ENCODE data around the gene DDX5. TPM values are rescaled to one million over a fixed set of nuclear protein-coding genes. Genes with fewer than 3 reads are reported as not detected.
"Not testable (repeated sequence)": the region's sequence is repeated elsewhere in the genome, so short reads cannot be mapped to it uniquely, and the experiment has no call there.

DDX5 gene
- total and polyA plus RNA-seq, 11 donors: 183 to 521 (median 332) TPM

DNA sequence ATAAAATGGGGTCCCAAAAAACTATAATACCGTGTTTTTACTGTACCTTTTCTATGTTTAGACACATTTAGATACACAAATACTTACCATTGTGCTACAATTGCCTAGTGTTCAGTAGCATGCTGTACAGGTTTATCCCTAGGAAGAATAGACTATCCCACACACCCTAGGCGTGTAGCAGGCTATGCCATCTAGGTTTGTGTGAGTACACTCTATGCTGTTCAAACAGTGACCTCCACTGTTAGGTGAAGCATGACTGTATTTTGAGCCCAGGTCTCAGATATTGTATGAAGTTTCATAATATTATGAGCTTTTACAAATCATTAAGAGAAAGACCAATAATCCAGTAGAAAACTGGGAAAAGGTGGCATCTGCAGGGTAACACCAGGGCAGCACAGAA, 33.5 kb downstream of the DDX5 start:
- H3K4me3 ChIP-seq: no peak overlapping the region
- H3K27ac ChIP-seq: no peak overlapping the region
- H3K36me3 ChIP-seq: peaks cover 0 to 58% (median 4%) of the 10 kb centered on the region in 9 donors
- no peaks in the 10 kb centered on the region for H3K4me1 ChIP-seq
- DNase-seq (no peak), ATAC-seq (no peak)
- intact Hi-C loops (cut with DNase I): loop anchor here in 1 of 10 donors (5.0 kb wide), 1 partner anchor 40 kb away; no protein-coding TSS in a partner anchor
- TF ChIP-seq POLR2A (IDR thresholded peaks at IDR 0.05): no peak
- TF ChIP-seq, protein P1, sequence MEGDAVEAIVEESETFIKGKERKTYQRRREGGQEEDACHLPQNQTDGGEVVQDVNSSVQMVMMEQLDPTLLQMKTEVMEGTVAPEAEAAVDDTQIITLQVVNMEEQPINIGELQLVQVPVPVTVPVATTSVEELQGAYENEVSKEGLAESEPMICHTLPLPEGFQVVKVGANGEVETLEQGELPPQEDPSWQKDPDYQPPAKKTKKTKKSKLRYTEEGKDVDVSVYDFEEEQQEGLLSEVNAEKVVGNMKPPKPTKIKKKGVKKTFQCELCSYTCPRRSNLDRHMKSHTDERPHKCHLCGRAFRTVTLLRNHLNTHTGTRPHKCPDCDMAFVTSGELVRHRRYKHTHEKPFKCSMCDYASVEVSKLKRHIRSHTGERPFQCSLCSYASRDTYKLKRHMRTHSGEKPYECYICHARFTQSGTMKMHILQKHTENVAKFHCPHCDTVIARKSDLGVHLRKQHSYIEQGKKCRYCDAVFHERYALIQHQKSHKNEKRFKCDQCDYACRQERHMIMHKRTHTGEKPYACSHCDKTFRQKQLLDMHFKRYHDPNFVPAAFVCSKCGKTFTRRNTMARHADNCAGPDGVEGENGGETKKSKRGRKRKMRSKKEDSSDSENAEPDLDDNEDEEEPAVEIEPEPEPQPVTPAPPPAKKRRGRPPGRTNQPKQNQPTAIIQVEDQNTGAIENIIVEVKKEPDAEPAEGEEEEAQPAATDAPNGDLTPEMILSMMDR (IDR thresholded peaks at IDR 0.05): no peak
- H3K9me3 ChIP-seq: no peaks in the 10 kb centered on the region
- WGBS, 4 donors: 92 to 96% (median 95%) methylated on average over 2 of the region's 2 CpGs
- no peaks in the 10 kb centered on the region for H3K27me3 ChIP-seq

- no peak overlapping the region for H3K27ac ChIP-seq
- TF ChIP-seq POLR2A (IDR thresholded peaks at IDR 0.05): no peak
- TF ChIP-seq, protein P1 (IDR thresholded peaks at IDR 0.05): no peak
- DNase-seq (no peak), ATAC-seq (no peak)
- H3K27me3 ChIP-seq: no peaks in the 10 kb centered on the region
- no peaks in the 10 kb centered on the region for H3K9me3 ChIP-seq
- no peaks in the 10 kb centered on the region for H3K4me1 ChIP-seq
- intact Hi-C loops (cut with DNase I): loop anchor here in 1 of 10 donors (5.0 kb wide), 1 partner anchor 39 kb away; no protein-coding TSS in a partner anchor
- H3K36me3 ChIP-seq: peaks cover 0 to 59% (median 0%) of the 10 kb centered on the region in 9 donors
- WGBS, 4 donors: 85 to 94% (median 93%) methylated on average over 3 of the region's 3 CpGs
- no peak overlapping the region for H3K4me3 ChIP-seq
These were observed 34.6 kb downstream of the DDX5 start for GRCh38 chr17:64471440-64471839.

GRCh38 chr17:64470625-64471024, 35.5 kb downstream of the DDX5 start:
- Histone ChIP-seq H3K27me3 (no peaks in the 10 kb centered on the region), H3K9me3 (no peaks in the 10 kb centered on the region), H3K4me3 (no peak overlapping the region), H3K4me1 (no peaks in the 10 kb centered on the region), H3K36me3 (peaks cover 0 to 60% (median 0%) of the 10 kb centered on the region in 9 donors), H3K27ac (no peak overlapping the region)
- ATAC-seq (no peak), DNase-seq (no peak)
- intact Hi-C loops (cut with DNase I): loop anchor here in 1 of 10 donors (5.0 kb wide), 1 partner anchor 38 kb away; no protein-coding TSS in a partner anchor
- whole genome bisulfite sequencing, 4 donors: 75 to 88% (median 82%) methylated on average over 4 of the region's 4 CpGs
- no peak for TF ChIP-seq POLR2A (IDR thresholded peaks at IDR 0.05)
- TF ChIP-seq, protein P1 (IDR thresholded peaks at IDR 0.05): no peak

DNA sequence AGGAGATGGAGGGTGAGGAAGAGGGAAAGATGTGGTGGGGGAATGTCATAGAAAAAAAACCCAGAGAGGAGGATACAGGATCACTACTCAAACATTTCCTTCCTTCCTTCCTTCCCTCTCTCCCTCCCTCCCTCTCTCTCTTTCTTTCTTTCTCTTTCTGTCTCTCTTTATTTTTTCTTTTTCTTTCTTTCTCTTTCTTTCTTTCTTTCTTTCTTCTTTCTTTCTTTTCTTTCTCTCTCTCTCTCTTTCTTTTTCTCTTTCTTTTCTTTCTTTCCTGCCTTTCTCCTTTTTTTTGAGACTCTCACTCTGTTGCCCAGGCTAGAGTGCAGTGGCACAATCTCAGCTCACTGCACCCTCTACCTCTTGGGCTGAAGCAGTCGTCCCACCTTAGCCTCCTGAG, 39.3 kb downstream of the DDX5 start:
- ATAC-seq; H3K9me3 ChIP-seq; DNase-seq; H3K4me3 ChIP-seq; H3K4me1 ChIP-seq; intact Hi-C loops (cut with DNase I); H3K27me3 ChIP-seq; H3K27ac ChIP-seq: not testable (repeated sequence)
- peaks cover 0 to 61% (median 0%) of the 10 kb centered on the region in 9 donors for H3K36me3 ChIP-seq
- WGBS, 4 donors: 59 to 88% (median 78%) methylated on average over 1 of the region's 1 CpG

Data from heart left ventricle (tissue), 16 donors.